Lower leg skin (tissue), 4 donors: ENCODE results near the gene SCRN1. TPM values are rescaled to one million over a fixed set of nuclear protein-coding genes. Genes with fewer than 3 reads are reported as not detected.

Source experiments
- DNase-seq, 2 donors: peaks; one replicate each; pipeline ENCODE4 v3.0.0-alpha.2; 2019; ENCODE audit warnings: low spot score in 2 of 2
- H3K4me3 ChIP-seq: fragments of 200-600 bp; sonication (generic); 2 replicates; pipeline ENCODE4 v1.5.1; 2017; ENCODE audit warnings: mild to moderate bottlenecking, low read depth; ENCODE audit not compliant: poor library complexity, severe bottlenecking
- CTCF ChIP-seq, 3 donors: fragments of 450-650 bp; IDR thresholded peaks; one replicate each; pipeline ENCODE4 v1.5.1; 2016; ENCODE audit warnings: antibody characterized with exemption in 3 of 3, mild to moderate bottlenecking in 3 of 3, moderate library complexity in 2 of 3
- POLR2A ChIP-seq, 2 donors: fragments of 450-650 bp; IDR thresholded peaks; one replicate each; pipeline ENCODE4 v1.6.1; 2016 to 2017; ENCODE audit warnings: antibody characterized with exemption in 2 of 2, mild to moderate bottlenecking in 1 of 2, moderate library complexity in 1 of 2
- WGBS, 2 donors: methylation state at CpG; one replicate each; pipeline ENCODE4 v1.1.5; 2018; 5-methylcytosine and 5-hydroxymethylcytosine counted together
- intact Hi-C: fragments of 100-400 bp; cut with DNase I; formaldehyde crosslinking; loops from one replicate; pipeline ENCODE4 v1.15.0; 2023; ENCODE audit warnings: low total_unique reads
- total RNA-seq, 4 donors: library from RNA; depleted of rRNA; stranded (reverse); fragments of >200 nt; gene quantifications; one replicate each; pipeline ENCODE4 v1.1.0, GENCODE V29; 2016

The SCRN1 gene
- total RNA-seq, 4 donors from 2014 or later = 8.5 to 17.9 (median 11.5) TPM

GRCh38 chr7:29976673-29977415 lies 12.8 kb downstream of the SCRN1 start:
- WGBS, 2 donors = 79 to 90% methylated on average over 6 of the region's 6 CpGs
- no peak overlapping the region for H3K4me3 ChIP-seq
- no peak for TF ChIP-seq CTCF (IDR thresholded peaks at IDR 0.05)
- TF ChIP-seq POLR2A (IDR thresholded peaks at IDR 0.05) = no peak
- no peak for DNase-seq
- intact Hi-C loops = no loop called here

GRCh38 chr7:29976266-29976665 lies 13.3 kb downstream of the SCRN1 start:
- intact Hi-C loops = no loop called here
- no peak overlapping the region for H3K4me3 ChIP-seq
- 62 to 75% methylated on average over 4 of the region's 4 CpGs for WGBS, 2 donors
- TF ChIP-seq POLR2A (IDR thresholded peaks at IDR 0.05) (no peak), CTCF (IDR thresholded peaks at IDR 0.05) (no peak)
- no peak for DNase-seq

DNA sequence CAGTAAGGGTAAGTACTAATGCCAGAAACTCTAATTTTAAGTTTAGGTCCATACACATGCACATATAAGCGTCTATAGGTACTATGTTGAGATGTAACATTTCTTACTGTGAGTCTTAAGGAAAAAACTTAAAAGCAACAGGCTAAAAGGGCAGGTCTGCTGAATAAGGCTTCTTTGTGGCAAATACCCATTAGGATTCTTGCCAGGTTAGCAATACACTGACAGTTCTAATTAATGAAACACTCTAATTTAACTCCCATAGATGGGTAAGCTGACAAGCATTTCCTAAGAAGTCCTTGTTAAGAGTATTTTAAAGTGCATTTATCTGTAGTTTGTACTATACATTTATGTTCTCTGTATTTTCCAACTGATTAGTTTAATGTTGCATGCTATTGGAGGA lies 14.0 kb downstream of the SCRN1 start:
- TF ChIP-seq CTCF (IDR thresholded peaks at IDR 0.05) (no peak), POLR2A (IDR thresholded peaks at IDR 0.05) (no peak)

DNA sequence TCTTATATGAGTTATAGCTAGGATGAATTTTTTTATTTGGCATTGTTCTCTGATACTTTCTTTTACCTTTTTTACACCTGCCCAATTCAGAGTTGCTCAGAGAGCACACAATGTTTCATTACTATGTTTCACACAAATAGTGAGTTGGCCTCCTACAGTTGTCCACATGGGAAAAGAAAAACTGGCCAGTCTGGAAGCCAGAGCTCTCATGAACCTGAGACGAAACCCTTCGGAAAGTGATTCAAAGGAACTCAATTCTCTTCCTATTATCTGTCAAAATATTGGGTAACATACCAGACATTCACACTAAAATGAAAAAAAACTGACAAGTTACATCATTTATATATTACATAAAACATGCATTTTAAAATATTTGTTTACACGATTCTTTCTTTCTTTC lies 15.3 kb downstream of the SCRN1 start:
- DNase-seq = no peak
- TF ChIP-seq CTCF (IDR thresholded peaks at IDR 0.05) = no peak
- TF ChIP-seq POLR2A (IDR thresholded peaks at IDR 0.05) = no peak
- H3K4me3 ChIP-seq = no peak overlapping the region
- 88 to 90% methylated on average over 3 of the region's 3 CpGs for WGBS, 2 donors
- intact Hi-C loops = no loop called here

More for the DNA sequence above, 14.0 kb downstream of the SCRN1 start:
- intact Hi-C loops = no loop called here
- 87 to 93% methylated on average over 1 of the region's 1 CpG for WGBS, 2 donors
- no peak overlapping the region for H3K4me3 ChIP-seq
- DNase-seq = no peak

- TF ChIP-seq POLR2A (IDR thresholded peaks at IDR 0.05) (no peak), CTCF (IDR thresholded peaks at IDR 0.05) (no peak)
- H3K4me3 ChIP-seq = no peak overlapping the region
- 61 to 66% methylated on average over 1 of the region's 1 CpG for WGBS, 2 donors
- no peak for DNase-seq
- intact Hi-C loops = no loop called here
Measured at GRCh38 chr7:29972315-29972669, 17.3 kb downstream of the SCRN1 start.
